Brain microvascular endothelial cell (primary cell): ENCODE measurements around the gene IRGM.
"Not testable (repeated sequence)": the region's sequence is repeated elsewhere in the genome, so short reads cannot be mapped to it uniquely, and the experiment has no call there.

Source experiments
- DNase-seq: peaks from one replicate; pipeline ENCODE4 v3.0.0-alpha.2; 2020
- H3K27ac ChIP-seq: fragments of 250-450 bp; sonication (Bioruptor Pico); 2 replicates; pipeline ENCODE4 v1.5.1; 2020; ENCODE audit warnings: mild to moderate bottlenecking, moderate library complexity
- H3K27me3 ChIP-seq: fragments of 250-450 bp; sonication (Bioruptor Pico); replicated peaks from 2 replicates; pipeline ENCODE4 v1.5.1; 2020; ENCODE audit warnings: mild to moderate bottlenecking
- H3K36me3 ChIP-seq: fragments of 250-450 bp; sonication (Bioruptor Pico); replicated peaks from 2 replicates; pipeline ENCODE4 v1.5.1; 2020; ENCODE audit warnings: mild to moderate bottlenecking
- H3K4me3 ChIP-seq: 2 replicates; pipeline ENCODE4 v1.5.1; 2011; ENCODE audit warnings: low read depth, mild to moderate bottlenecking, control low read depth, low read length, moderate library complexity
- CTCF ChIP-seq: IDR thresholded peaks from 2 replicates; pipeline ENCODE4 v1.5.1; 2011; ENCODE audit warnings: low read depth, mild to moderate bottlenecking, moderate library complexity, low read length, control low read depth, inconsistent platforms; ENCODE audit errors: missing control alignments
- in situ Hi-C: cut with HindIII; loops from 2 replicates; pipeline ENCODE4 v1.10.0; 2017; ENCODE audit warnings: low sequenced_read_pairs, low pct_ligation_motif_present

Gene IRGM

GRCh38 chr5:150816946-150817345 lies 29.4 kb upstream of the IRGM start:
- H3K27me3 ChIP-seq, result no peaks in the 10 kb centered on the region
- no peak overlapping the region for H3K4me3 ChIP-seq
- in situ Hi-C loops, result no loop called here
- H3K36me3 ChIP-seq, result no peaks in the 10 kb centered on the region
- no peak for TF ChIP-seq CTCF
- H3K27ac ChIP-seq, result no peak overlapping the region
- DNase-seq, result no peak

- DNase-seq, result no peak
- no peak overlapping the region for H3K4me3 ChIP-seq
- in situ Hi-C loops, result no loop called here
Observed at GRCh38 chr5:150829744-150830143, 16.6 kb upstream of the IRGM start.

GRCh38 chr5:150831821-150832220 lies 14.5 kb upstream of the IRGM start:
- H3K4me3 ChIP-seq, H3K36me3 ChIP-seq, DNase-seq, in situ Hi-C loops, H3K27me3 ChIP-seq, H3K27ac ChIP-seq: not testable (repeated sequence)

More at GRCh38 chr5:150829744-150830143, 16.6 kb upstream of the IRGM start:
- Histone ChIP-seq H3K27me3 (no peaks in the 10 kb centered on the region), H3K27ac (no peak overlapping the region), H3K36me3 (no peaks in the 10 kb centered on the region)
- TF ChIP-seq CTCF, result no peak

- H3K27ac ChIP-seq, result no peak overlapping the region
- no peak overlapping the region for H3K4me3 ChIP-seq
- no peaks in the 10 kb centered on the region for H3K27me3 ChIP-seq
- no peak for TF ChIP-seq CTCF
- DNase-seq, result no peak
- in situ Hi-C loops, result no loop called here
- H3K36me3 ChIP-seq, result no peaks in the 10 kb centered on the region
Observed at GRCh38 chr5:150836064-150836463, 10.3 kb upstream of the IRGM start.

- Histone ChIP-seq H3K27me3 (no peaks in the 10 kb centered on the region), H3K4me3 (no peak overlapping the region), H3K36me3 (no peaks in the 10 kb centered on the region), H3K27ac (no peak overlapping the region)
- no peak for DNase-seq
- TF ChIP-seq CTCF, result no peak
- in situ Hi-C loops, result no loop called here
Observed at GRCh38 chr5:150836703-150837102, 9.6 kb upstream of the IRGM start.

GRCh38 chr5:150845185-150845859 lies 999 bp upstream of the IRGM start:
- H3K27ac ChIP-seq, H3K36me3 ChIP-seq, in situ Hi-C loops, DNase-seq, H3K4me3 ChIP-seq, H3K27me3 ChIP-seq: not testable (repeated sequence)
